Activated T-cell treated with anti-CD3 and anti-CD28 coated beads, Interleukin-2, amount 50 U/mL, for 72 hours (primary cell): ENCODE data around the gene PLEKHA7. TPM values are rescaled to one million over a fixed set of nuclear protein-coding genes. Genes with fewer than 3 reads are reported as not detected.

ENCODE experiments used
- ATAC-seq, 2 donors: fragments of 150-1000 bp; cut with Tn5 transposase; replicated peaks in 1 of 2; 2 replicates each; pipeline ENCODE4 v1.10.0; 2021; ENCODE audit warnings: moderate library complexity in 2 of 2, mild to moderate bottlenecking in 1 of 2
- DNase-seq, 2 donors: peaks; one replicate each; pipeline ENCODE4 v3.0.0; 2021 to 2022; ENCODE audit warnings: mixed read lengths in 1 of 2
- H3K27ac Mint-ChIP-seq: one replicate; pipeline ENCODE4 v1.8.0; 2022; ENCODE audit warnings: mild to moderate bottlenecking, moderate library complexity, mixed read lengths
- H3K27me3 Mint-ChIP-seq: one replicate; pipeline ENCODE4 v1.8.0; 2022; ENCODE audit warnings: low read depth, mixed read lengths
- H3K36me3 Mint-ChIP-seq, 2 donors: one replicate each; pipeline ENCODE4 v1.8.0; 2022; ENCODE audit warnings: mixed read lengths in 2 of 2, mild to moderate bottlenecking in 1 of 2; ENCODE audit not compliant: insufficient read depth in 2 of 2
- H3K4me1 Mint-ChIP-seq: one replicate; pipeline ENCODE4 v1.8.0; 2022; ENCODE audit warnings: low read depth, mixed read lengths
- H3K4me3 Mint-ChIP-seq, 2 donors: one replicate each; pipeline ENCODE4 v1.8.0; 2022; ENCODE audit warnings: mild to moderate bottlenecking in 2 of 2, mixed read lengths in 2 of 2, moderate library complexity in 2 of 2
- H3K9me3 Mint-ChIP-seq, 2 donors: one replicate each; pipeline ENCODE4 v1.8.0; 2022; ENCODE audit warnings: mixed read lengths in 2 of 2
- total RNA-seq, 2 donors: library from RNA; stranded (reverse); gene quantifications; one replicate each; pipeline ENCODE4 v1.2.3, GENCODE V29; 2022

The PLEKHA7 gene
- total RNA-seq, 2 donors from 2014 or later: 6.5 to 11.0 TPM

DNA sequence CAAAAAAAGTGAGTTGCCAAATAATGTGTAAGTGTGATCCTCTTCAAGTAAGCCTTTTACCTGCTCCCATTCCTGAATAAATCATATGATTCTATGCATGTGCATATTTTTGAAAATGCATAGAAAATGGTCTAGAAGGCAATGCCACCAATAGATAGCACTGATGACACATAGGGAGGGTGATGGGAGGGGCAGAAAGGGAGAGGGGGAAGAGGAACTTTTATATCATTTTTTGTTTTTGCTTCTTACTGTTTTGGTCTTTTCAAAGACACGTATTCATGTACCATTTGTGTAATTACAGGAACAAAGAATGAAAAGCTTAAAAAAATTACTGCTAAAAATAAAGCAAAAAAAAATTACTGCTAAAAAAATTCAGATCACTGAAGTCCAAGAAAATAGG, 215.0 kb downstream of the PLEKHA7 start:
- Mint-ChIP-seq H3K36me3 (no peaks in the 10 kb centered on the region), H3K27ac (no peak overlapping the region), H3K27me3 (no peaks in the 10 kb centered on the region), H3K9me3 (no peaks in the 10 kb centered on the region), H3K4me3 (no peak overlapping the region), H3K4me1 (peaks cover 22% of the 10 kb centered on the region)
- DNase-seq: no peak
- no peak for ATAC-seq

DNA sequence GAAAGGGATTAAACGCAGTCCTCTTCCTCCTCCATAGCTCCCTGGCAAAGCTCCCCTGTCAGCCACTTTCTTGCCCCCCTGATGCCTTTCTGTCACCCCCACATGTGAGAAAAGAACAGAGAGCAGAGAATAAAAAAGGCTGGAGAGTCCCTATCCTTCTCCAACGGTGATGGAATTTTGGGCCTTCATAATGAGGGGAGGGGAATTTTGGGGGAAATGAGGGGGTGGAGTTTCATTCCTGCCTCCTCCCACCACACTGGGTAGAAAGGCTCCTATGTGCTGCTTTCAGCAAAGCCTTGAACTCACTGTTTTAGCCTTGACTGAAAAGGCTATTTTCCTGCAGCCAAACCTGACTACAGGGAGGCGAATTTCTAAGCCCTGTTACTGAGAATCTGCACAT, 216.4 kb downstream of the PLEKHA7 start:
- ATAC-seq (no peak), DNase-seq (no peak)
- peak overlapping the region; percentile 12 for H3K27ac Mint-ChIP-seq
- H3K9me3 Mint-ChIP-seq: no peaks in the 10 kb centered on the region
- no peaks in the 10 kb centered on the region for H3K27me3 Mint-ChIP-seq
- peaks cover 22% of the 10 kb centered on the region for H3K4me1 Mint-ChIP-seq
- H3K4me3 Mint-ChIP-seq: no peak overlapping the region
- H3K36me3 Mint-ChIP-seq: no peaks in the 10 kb centered on the region

DNA sequence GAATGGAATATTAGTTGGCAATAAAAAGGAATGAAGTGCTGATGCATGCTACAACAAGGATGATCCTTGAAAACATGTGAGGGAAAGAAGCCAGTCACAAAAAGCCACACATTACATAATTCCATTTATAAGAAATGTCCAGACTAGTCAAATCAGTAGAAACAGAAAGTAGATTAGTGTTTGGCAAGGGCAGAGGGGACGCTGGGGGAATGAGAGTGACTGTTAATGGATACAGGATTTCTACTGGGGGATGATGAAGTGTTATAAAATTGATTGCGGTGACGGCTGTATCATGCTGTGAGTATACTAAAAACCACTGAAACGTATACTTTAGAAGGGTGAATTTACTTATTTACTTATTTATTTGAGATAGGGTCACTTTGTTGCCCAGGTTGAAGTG, 217.9 kb downstream of the PLEKHA7 start:
- peaks cover 30% of the 10 kb centered on the region for H3K4me1 Mint-ChIP-seq
- no peak overlapping the region for H3K27ac Mint-ChIP-seq
- H3K9me3 Mint-ChIP-seq: no peaks in the 10 kb centered on the region
- ATAC-seq (no peak), DNase-seq (no peak)
- H3K36me3 Mint-ChIP-seq: no peaks in the 10 kb centered on the region
- H3K27me3 Mint-ChIP-seq: no peaks in the 10 kb centered on the region
- H3K4me3 Mint-ChIP-seq: no peak overlapping the region

DNA sequence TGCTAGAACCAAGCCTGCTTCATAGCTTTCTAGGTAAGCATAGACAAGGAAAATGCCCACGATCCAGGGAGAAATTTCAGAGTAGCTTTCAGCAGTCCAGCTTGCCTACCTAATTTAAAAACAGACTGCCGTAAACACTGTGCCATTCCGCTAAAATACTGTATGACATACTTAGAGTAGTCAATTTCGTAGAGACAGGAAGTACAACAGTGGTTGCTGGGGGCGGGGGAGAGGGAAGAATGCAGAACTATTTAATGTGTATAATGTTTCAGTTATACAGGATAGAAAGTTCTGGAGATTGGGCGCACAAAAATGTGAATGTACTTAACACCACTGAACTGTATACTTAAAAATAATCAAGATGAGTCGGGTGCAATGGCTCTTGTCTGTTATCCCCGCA, 219.1 kb downstream of the PLEKHA7 start:
- H3K27me3 Mint-ChIP-seq: no peaks in the 10 kb centered on the region
- H3K27ac Mint-ChIP-seq: peak overlapping the region; percentile 33
- no peak for ATAC-seq
- peaks cover 31% of the 10 kb centered on the region for H3K4me1 Mint-ChIP-seq
- no peaks in the 10 kb centered on the region for H3K9me3 Mint-ChIP-seq
- no peak for DNase-seq
- no peaks in the 10 kb centered on the region for H3K36me3 Mint-ChIP-seq
- H3K4me3 Mint-ChIP-seq: peak overlapping the region in 1 of 2 donors; percentile 5

DNA sequence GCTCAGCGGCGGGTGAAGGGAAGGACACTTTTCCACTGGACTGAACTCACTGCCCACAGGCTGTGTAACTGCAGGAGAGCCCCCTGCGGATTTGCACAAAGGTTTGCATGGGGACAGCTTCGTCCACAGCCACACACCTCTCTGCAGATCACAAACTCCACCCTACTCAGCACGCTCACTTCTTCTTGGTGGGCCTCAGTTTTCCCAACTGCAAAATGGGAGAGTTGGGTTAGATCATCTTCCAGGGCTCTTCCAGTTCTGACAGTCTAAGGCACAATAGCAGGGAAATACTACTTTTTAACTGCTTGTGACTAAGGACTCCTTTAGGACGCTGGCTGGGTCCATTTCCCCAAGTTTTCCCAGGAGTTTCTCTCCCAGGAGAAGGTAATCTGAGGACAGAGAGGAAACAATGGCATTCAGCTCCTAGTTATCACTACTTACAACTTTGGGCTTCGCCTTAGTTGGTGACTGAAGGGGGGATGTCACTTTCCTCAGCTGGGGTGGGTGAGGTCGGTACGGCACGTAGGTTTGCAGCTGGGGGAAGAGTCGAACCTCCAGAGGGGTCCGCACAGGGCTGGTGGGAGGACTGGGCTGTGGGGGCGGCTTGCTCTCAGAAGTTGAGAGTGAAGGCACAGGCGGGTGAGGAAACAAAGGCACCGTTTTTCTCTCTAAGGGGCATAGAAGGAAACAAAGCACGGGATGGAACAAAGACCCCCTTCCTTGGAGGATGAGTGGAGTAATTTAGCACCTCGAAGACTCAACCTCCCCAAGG, 220.0 kb downstream of the PLEKHA7 start:
- no peak overlapping the region for H3K27ac Mint-ChIP-seq
- peaks cover 31% of the 10 kb centered on the region for H3K4me1 Mint-ChIP-seq
- ATAC-seq (no peak), DNase-seq (no peak)
- no peaks in the 10 kb centered on the region for H3K36me3 Mint-ChIP-seq
- no peaks in the 10 kb centered on the region for H3K9me3 Mint-ChIP-seq
- no peak overlapping the region for H3K4me3 Mint-ChIP-seq
- no peaks in the 10 kb centered on the region for H3K27me3 Mint-ChIP-seq

DNA sequence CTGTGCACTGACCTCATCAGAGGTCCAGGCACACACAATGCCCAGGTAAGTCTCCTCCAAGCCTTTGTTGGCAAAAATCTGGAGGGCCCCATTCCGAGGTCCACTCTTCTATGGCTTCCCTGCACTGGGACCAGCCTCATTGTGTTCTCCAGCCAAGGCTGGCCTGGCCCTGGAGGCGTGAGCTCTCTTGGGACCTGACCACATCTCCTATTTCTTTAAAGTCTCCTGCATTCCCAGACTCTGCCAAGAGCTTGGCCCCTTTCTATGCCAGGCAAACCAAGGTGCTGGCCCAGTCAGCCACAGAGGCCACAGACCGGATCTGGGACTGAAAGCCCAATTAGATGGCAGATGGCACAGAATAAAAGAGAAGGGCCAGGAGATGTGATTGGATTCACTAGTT, 220.7 kb downstream of the PLEKHA7 start:
- no peak overlapping the region for H3K27ac Mint-ChIP-seq
- H3K4me1 Mint-ChIP-seq: peaks cover 31% of the 10 kb centered on the region
- no peaks in the 10 kb centered on the region for H3K9me3 Mint-ChIP-seq
- ATAC-seq: no peak
- no peak overlapping the region for H3K4me3 Mint-ChIP-seq
- DNase-seq: no peak
- H3K36me3 Mint-ChIP-seq: no peaks in the 10 kb centered on the region
- H3K27me3 Mint-ChIP-seq: no peaks in the 10 kb centered on the region

DNA sequence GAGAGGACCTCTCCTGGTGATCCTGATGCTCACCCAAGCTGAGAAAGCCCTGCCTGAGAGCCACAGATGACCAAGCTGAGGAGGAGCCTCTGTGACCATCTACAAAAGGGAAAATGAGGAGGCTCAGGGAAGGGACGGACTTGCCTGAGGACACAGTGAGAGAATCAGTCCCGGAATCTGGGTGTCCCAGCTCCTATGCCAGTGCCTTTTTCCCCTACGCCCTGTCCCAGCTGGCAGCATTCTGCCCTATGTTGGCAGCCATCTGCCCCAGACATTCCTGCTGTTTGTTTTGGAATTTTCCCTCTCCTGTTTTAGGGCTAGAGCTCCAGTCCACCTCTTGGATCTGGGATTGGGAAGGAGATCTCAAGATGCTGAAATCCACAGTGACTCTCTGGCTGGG, 221.2 kb downstream of the PLEKHA7 start:
- Mint-ChIP-seq H3K4me3 (no peak overlapping the region), H3K27ac (no peak overlapping the region), H3K4me1 (peaks cover 26% of the 10 kb centered on the region), H3K36me3 (no peaks in the 10 kb centered on the region), H3K9me3 (no peaks in the 10 kb centered on the region), H3K27me3 (no peaks in the 10 kb centered on the region)
- ATAC-seq: no peak
- no peak for DNase-seq

DNA sequence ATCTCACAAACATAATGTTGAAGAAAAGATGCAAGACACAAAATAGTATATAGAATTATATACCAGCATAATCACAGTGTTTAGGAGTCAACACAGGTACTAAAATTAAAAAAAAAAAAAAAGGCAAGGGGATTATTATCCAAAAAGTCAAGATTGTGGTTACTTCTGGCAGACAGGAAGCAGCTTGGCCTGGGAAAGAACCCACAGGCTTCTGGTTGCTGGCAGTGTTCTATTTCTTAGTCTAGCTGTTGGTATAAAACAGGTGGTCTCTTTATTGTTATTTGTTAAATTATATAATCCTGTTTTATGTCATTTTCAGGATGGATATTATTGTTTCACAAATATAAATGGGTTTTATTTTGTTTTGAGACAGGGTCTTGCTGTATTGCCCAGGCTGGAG, 221.8 kb downstream of the PLEKHA7 start:
- DNase-seq (no peak), ATAC-seq (no peak)
- Mint-ChIP-seq H3K4me3 (no peak overlapping the region), H3K27ac (no peak overlapping the region), H3K4me1 (peaks cover 20% of the 10 kb centered on the region), H3K9me3 (no peaks in the 10 kb centered on the region), H3K27me3 (no peaks in the 10 kb centered on the region), H3K36me3 (no peaks in the 10 kb centered on the region)

DNA sequence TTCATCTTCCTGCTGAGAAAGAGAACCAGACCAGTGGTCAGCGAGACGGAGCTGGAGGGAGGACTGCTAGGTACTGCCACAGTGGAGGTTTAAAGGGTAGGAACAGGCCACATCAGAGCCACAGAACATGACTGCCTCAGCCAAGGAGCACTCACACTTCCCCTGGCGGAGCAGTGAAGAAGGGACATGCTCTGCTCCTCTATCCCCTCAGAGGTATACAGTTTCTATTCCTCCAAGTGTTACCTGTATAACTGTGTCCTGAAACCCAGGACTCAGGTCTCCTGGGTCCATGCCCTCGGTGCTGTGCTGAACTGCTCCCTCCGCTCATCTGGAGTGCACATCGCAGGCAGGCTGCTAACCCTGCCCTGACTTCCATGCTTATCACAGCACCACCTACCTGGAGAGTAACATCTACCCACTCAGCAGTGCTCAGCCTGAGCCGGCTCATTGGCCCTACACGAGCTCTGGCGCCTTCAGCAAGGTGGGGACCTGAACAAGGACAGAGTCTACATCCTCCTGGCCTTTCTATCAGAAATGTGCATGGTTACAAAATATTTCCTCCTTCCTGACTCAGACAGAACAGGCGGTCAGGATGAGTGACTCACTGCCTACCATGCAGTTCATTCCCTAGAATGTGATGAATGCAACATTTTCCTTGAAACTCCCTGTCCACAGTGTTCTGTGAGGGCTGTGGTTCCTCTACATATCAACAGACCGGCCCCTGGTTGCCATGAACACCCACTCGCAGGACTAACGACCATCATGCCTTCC, 222.8 kb downstream of the PLEKHA7 start:
- no peak for DNase-seq
- ATAC-seq: peak in 1 of 2 donors; percentile 51
- Mint-ChIP-seq H3K36me3 (no peaks in the 10 kb centered on the region), H3K27ac (no peak overlapping the region), H3K4me1 (peaks cover 16% of the 10 kb centered on the region), H3K4me3 (no peak overlapping the region), H3K27me3 (no peaks in the 10 kb centered on the region), H3K9me3 (no peaks in the 10 kb centered on the region)

DNA sequence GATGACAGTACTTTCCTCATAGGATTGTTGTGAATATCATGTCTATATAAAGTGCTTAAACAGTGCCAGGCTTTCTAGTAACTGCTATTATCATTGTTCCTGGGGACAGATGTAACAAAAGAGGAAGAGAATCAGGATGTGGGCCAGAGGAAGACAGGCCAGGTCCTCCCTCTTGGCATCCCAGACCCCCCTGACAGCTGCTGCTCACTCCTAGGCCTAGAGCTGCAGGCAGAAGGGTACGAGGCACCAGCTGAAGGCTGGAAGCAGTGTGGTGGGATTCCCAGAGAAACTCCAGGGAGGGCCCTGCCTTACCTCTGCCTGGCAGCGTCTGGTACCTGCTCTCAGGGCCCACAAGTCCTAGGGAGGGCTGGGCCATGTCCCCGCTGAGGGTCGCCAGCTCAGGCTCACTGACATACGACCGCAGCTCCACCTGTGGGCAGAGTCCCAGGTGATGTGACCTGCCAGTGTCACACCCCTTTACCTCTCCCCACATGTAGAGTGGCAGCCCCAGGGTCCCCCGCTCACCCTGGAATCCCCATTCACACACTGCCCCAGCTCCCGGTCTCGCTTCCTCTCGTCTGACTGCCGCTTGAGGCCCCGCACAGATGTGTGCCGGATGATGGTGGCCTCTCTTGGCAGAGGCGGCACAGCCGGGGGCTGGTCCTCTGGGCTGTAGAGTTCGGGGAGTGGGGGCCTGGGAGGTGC, 223.6 kb downstream of the PLEKHA7 start:
- H3K36me3 Mint-ChIP-seq: no peaks in the 10 kb centered on the region
- no peak for ATAC-seq
- H3K4me3 Mint-ChIP-seq: no peak overlapping the region
- DNase-seq: no peak
- H3K9me3 Mint-ChIP-seq: no peaks in the 10 kb centered on the region
- H3K4me1 Mint-ChIP-seq: peaks cover 16% of the 10 kb centered on the region
- H3K27me3 Mint-ChIP-seq: no peaks in the 10 kb centered on the region
- no peak overlapping the region for H3K27ac Mint-ChIP-seq

DNA sequence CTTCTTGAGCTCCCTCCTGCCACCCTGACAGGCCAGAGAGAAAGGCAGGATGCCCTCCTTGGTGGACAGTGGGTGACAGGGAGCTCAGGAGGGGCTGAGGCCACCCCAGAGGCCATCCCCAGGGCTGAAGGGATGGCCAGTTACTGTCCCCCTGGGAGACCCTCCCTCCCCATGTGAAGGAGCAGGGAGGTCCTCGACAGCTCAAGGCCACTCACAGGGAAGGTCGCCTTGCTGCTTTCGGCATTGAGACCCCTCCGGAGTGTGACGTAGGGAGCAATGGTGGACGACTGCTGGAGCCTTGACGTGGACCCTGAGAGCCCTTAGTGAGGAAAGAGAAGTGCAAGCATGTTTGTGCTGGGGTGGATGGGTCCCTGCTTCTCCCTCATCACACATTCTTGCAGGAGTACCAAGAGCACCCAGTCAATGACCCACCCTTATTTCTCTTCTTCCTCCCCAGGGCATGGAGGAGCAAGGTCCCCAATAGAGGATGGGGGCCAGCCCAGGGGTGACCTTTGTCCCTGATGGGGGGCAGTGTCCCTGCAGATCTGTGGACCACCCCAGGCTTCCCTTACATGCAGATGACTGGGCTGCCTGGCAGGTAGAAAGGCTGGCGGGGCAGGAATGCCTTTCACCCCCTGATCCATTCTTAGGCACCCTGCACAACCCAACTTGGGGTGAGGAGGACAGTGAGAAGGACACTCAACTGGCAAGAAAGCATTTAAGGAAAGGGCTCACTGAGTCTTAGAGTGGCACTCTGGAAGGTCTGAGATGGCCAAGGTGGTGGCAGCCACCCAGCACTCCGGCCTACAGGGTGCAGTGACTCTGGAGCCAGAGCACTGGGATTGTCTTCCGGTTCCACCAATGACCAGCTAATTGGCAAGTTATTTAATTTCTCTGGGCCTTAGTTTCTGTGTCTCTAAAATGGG, 224.4 kb downstream of the PLEKHA7 start:
- no peak overlapping the region for H3K27ac Mint-ChIP-seq
- no peak overlapping the region for H3K4me3 Mint-ChIP-seq
- H3K9me3 Mint-ChIP-seq: no peaks in the 10 kb centered on the region
- no peaks in the 10 kb centered on the region for H3K27me3 Mint-ChIP-seq
- no peak for ATAC-seq
- DNase-seq: no peak
- peaks cover 10% of the 10 kb centered on the region for H3K4me1 Mint-ChIP-seq
- no peaks in the 10 kb centered on the region for H3K36me3 Mint-ChIP-seq

DNA sequence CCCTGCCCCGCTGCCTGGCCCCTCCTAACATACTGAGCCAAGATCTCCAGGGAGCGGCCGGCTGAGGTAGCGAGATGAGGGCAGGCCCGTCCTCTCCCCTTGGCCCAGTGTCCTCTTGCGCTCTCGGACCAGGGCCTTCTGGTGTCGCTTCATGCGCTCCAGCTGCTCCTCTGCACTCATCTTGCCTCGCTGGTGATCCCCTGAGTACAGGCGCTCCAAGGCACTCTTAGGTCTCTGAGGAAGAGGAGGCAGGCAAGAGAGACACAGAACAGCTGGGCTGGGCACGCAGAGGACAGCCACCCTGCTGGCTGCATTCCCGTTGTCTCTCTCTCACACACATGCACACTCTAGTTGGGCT, 225.2 kb downstream of the PLEKHA7 start:
- Mint-ChIP-seq H3K27ac (no peak overlapping the region), H3K9me3 (no peaks in the 10 kb centered on the region), H3K36me3 (no peaks in the 10 kb centered on the region), H3K4me3 (no peak overlapping the region), H3K27me3 (no peaks in the 10 kb centered on the region), H3K4me1 (peaks cover 9% of the 10 kb centered on the region)
- ATAC-seq (no peak), DNase-seq (no peak)
